ENCODE data around the gene CLDN7.

Gene CLDN7

DNA sequence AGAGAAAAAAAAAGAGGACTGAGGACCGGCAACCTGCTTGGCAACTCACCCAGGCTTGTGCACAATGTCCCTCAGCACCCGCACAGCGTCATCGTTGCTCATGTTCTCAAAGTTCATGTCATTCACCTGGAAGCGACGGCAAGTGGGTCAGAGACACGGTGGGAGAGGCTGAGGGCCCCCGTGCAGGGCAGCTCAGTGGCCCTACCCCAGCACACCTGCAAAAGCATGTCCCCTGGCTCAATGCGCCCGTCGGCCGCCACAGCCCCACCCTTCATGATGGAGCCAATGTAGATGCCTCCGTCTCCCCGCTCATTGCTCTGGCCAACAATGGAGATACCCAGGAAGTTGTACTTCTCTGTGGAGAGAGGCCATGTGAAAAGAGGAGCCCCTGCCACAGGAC is 33.4 kb downstream of the CLDN7 start:
- H3K27me3 ChIP-seq (ENCODE audit: low read depth, low read length): no peaks in the 10 kb centered on the region
- no peak overlapping the region for H3K9ac ChIP-seq (ENCODE audit: low read length)
- H2AFZ ChIP-seq (ENCODE audit: low read depth, low read length): no peak overlapping the region
- peaks cover 29% of the 10 kb centered on the region for H3K79me2 ChIP-seq (ENCODE audit: low read length)
- H3K4me2 ChIP-seq (ENCODE audit: low read length): no peak overlapping the region
- H3K36me3 ChIP-seq (replicated peaks; ENCODE audit: low read depth, low read length): peaks cover 1% of the 10 kb centered on the region
- H3K9me3 ChIP-seq (ENCODE audit: insufficient read depth, low read length): no peaks in the 10 kb centered on the region
- H3K27ac ChIP-seq (ENCODE audit: low read length): no peak overlapping the region
- H4K20me1 ChIP-seq (ENCODE audit: insufficient read depth, low read length): peaks cover 6% of the 10 kb centered on the region; the same call in 1 of the 2 replicates
- peaks cover 4% of the 10 kb centered on the region for H3K4me1 ChIP-seq (ENCODE audit: low read length)
- H3K4me3 ChIP-seq (ENCODE audit: low read length): no peak overlapping the region
- no peak for TF ChIP-seq EZH2phosphoT487 (IDR thresholded peaks at IDR 0.05; ENCODE audit: low read depth)
- TF ChIP-seq, protein P1, sequence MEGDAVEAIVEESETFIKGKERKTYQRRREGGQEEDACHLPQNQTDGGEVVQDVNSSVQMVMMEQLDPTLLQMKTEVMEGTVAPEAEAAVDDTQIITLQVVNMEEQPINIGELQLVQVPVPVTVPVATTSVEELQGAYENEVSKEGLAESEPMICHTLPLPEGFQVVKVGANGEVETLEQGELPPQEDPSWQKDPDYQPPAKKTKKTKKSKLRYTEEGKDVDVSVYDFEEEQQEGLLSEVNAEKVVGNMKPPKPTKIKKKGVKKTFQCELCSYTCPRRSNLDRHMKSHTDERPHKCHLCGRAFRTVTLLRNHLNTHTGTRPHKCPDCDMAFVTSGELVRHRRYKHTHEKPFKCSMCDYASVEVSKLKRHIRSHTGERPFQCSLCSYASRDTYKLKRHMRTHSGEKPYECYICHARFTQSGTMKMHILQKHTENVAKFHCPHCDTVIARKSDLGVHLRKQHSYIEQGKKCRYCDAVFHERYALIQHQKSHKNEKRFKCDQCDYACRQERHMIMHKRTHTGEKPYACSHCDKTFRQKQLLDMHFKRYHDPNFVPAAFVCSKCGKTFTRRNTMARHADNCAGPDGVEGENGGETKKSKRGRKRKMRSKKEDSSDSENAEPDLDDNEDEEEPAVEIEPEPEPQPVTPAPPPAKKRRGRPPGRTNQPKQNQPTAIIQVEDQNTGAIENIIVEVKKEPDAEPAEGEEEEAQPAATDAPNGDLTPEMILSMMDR (IDR thresholded peaks at IDR 0.05; ENCODE audit: low read depth, low read length): no peak

DNA sequence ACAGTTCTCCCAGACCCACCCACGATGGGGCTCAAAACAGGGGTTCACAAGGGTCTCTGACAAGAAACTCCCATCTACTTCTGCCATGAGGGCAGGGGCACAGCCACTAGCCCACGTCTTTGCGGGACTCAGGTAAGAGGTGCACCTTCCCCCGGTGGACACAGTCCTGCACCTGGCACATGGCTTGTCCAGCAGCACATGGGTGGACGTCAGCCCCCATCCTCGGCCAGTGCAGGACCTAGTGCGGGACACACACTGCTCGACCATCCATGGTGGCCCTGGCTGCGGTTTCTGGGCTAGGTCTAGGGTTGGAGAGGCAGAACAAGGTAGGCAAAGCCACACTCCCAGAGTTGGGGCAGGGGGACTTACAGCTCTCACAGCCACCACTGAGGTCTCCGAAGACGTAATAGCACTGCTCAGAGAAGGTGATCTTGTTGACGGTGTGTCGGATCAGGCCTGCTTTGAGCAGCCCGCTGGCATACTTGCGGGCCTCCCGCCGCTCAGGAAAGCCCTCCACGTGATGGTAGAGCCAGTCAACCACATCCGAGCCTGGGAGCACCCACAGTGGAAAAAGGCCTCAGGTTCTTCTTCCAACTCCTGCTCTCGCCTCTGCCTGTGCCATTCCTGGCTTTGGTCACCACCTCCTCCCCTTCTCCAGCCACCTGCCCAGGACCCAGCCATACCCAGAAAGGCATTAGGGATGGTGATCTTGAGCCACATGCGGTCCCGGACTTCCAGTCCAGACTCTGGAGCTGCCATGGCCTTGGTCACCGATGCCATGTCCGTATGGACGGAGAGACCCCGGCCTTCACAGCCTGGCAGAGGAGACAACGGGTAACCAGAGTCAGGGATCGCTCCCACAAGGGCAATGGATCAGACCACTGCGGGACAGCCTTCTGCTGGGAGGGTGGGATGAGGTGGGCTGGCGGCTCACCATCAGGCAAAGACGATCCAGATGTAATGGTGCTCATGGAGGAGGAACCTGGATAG is 35.3 kb downstream of the CLDN7 start:
- Histone ChIP-seq H3K9ac (ENCODE audit: low read length) (no peak overlapping the region), H3K4me2 (ENCODE audit: low read length) (no peak overlapping the region), H4K20me1 (ENCODE audit: insufficient read depth, low read length) (peaks cover 1% of the 10 kb centered on the region; the same call in 1 of the 2 replicates), H3K4me1 (ENCODE audit: low read length) (no peaks in the 10 kb centered on the region), H3K4me3 (ENCODE audit: low read length) (no peak overlapping the region), H3K27ac (ENCODE audit: low read length) (no peak overlapping the region), H3K36me3 (replicated peaks; ENCODE audit: low read depth, low read length) (peaks cover 7% of the 10 kb centered on the region), H3K79me2 (ENCODE audit: low read length) (peaks cover 10% of the 10 kb centered on the region), H2AFZ (ENCODE audit: low read depth, low read length) (no peak overlapping the region), H3K27me3 (ENCODE audit: low read depth, low read length) (no peaks in the 10 kb centered on the region), H3K9me3 (ENCODE audit: insufficient read depth, low read length) (no peaks in the 10 kb centered on the region)
- TF ChIP-seq, protein P1 (IDR thresholded peaks at IDR 0.05; ENCODE audit: low read depth, low read length): no peak
- TF ChIP-seq EZH2phosphoT487 (IDR thresholded peaks at IDR 0.05; ENCODE audit: low read depth): no peak

DNA sequence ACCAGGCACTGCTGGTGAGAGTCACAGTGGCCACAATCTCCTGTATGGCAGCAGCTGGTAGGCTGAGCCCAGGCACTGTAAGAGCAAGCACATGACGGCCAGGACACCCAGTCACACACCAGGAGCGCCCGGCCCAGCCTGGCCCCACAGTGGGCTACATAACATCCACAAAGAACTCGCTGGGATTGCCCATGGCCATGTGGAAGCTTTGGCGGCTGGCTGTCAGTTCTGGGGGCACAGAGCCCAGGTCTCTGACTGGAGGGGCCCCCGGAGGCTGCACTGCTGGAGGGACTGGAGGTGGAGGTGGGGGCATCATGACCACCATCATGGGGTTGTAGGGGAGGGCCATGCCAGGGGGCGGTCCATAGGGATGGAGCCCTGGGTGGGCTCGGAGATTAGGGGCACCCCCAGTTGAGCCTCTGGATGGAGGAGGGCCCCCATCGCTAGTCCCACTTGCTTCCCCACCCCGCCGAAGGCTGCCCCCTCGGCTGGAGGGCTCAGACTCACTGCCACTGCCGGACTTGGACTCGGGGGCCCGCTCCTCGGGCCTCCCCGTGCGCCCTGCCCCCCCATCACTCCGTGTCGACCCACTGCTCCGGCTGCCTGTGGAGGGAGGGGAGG is 36.5 kb downstream of the CLDN7 start:
- H3K27me3 ChIP-seq (ENCODE audit: low read depth, low read length): no peaks in the 10 kb centered on the region
- no peak overlapping the region for H3K9ac ChIP-seq (ENCODE audit: low read length)
- no peaks in the 10 kb centered on the region; the same call in 1 of the 2 replicates for H3K4me1 ChIP-seq (ENCODE audit: low read length)
- peaks cover 3% of the 10 kb centered on the region; the same call in 1 of the 2 replicates for H3K79me2 ChIP-seq (ENCODE audit: low read length)
- peaks cover 7% of the 10 kb centered on the region for H3K36me3 ChIP-seq (replicated peaks; ENCODE audit: low read depth, low read length)
- H3K9me3 ChIP-seq (ENCODE audit: insufficient read depth, low read length): no peaks in the 10 kb centered on the region
- no peak overlapping the region for H3K27ac ChIP-seq (ENCODE audit: low read length)
- H3K4me2 ChIP-seq (ENCODE audit: low read length): no peak overlapping the region
- no peak for TF ChIP-seq EZH2phosphoT487 (IDR thresholded peaks at IDR 0.05; ENCODE audit: low read depth)
- TF ChIP-seq, protein P1 (IDR thresholded peaks at IDR 0.05; ENCODE audit: low read depth, low read length): no peak
- H2AFZ ChIP-seq (ENCODE audit: low read depth, low read length): no peak overlapping the region
- no peak overlapping the region for H3K4me3 ChIP-seq (ENCODE audit: low read length)
- no peaks in the 10 kb centered on the region for H4K20me1 ChIP-seq (ENCODE audit: insufficient read depth, low read length)

DNA sequence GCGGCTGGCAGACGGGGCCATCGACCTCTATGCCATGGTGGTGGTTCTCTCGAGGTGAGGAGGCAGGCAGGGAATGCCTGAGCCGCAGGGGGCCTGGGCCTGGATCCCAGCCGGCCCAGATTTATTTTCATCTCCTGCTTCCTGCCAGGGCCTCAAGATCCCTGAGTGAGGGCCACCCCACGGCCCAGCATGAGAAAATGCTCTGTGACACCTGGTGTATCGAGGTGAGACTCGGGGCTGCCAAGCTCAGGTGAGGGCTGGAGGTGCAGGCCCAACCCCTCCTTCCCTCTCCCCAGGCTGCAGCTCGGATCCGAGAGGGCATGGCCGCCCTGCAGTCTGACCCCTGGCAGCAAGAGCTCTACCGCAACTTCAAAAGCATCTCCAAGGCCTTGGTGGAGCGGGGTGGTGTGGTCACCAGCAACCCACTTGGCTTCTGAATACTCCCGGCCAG is 37.6 kb downstream of the CLDN7 start:
- H2AFZ ChIP-seq (ENCODE audit: low read depth, low read length): no peak overlapping the region
- no peak overlapping the region for H3K27ac ChIP-seq (ENCODE audit: low read length)
- H3K79me2 ChIP-seq (ENCODE audit: low read length): 0 out of 2 replicates have a peak, but pooled peaks cover 4% of the 10 kb centered on the region
- no peaks in the 10 kb centered on the region for H3K27me3 ChIP-seq (ENCODE audit: low read depth, low read length)
- no peak overlapping the region for H3K4me2 ChIP-seq (ENCODE audit: low read length)
- no peaks in the 10 kb centered on the region for H4K20me1 ChIP-seq (ENCODE audit: insufficient read depth, low read length)
- H3K4me3 ChIP-seq (ENCODE audit: low read length): no peak overlapping the region
- no peak overlapping the region for H3K9ac ChIP-seq (ENCODE audit: low read length)
- H3K4me1 ChIP-seq (ENCODE audit: low read length): peaks cover 4% of the 10 kb centered on the region
- H3K9me3 ChIP-seq (ENCODE audit: insufficient read depth, low read length): no peaks in the 10 kb centered on the region
- H3K36me3 ChIP-seq (replicated peaks; ENCODE audit: low read depth, low read length): peaks cover 7% of the 10 kb centered on the region
- TF ChIP-seq, protein P1 (IDR thresholded peaks at IDR 0.05; ENCODE audit: low read depth, low read length): no peak
- TF ChIP-seq EZH2phosphoT487 (IDR thresholded peaks at IDR 0.05; ENCODE audit: low read depth): no peak
